OCI-LY7 (cell line): ENCODE data around the gene NUDCD3. TPM values are rescaled to one million over a fixed set of nuclear protein-coding genes. Genes with fewer than 3 reads are reported as not detected.

Experiments
- BruUV-seq: library from RNA; stranded (reverse); fragments of 400-500 nt; replicated peaks from 2 replicates; lab custom pipeline; 2021; lab: Mats Ljungman, UMichigan
- CTCF ChIA-PET: fragments of 300-600 bp; sonication (Branson Sonifier 250); formaldehyde crosslinking; loops from one replicate; lab custom pipeline; 2022; ENCODE audit warnings: antibody characterized with exemption; ENCODE audit not compliant: unreplicated experiment; lab: Charles Lee
- POLR2A ChIA-PET: fragments of 300-600 bp; sonication (Branson Sonifier 250); formaldehyde crosslinking; loops from one replicate; lab custom pipeline; 2022; ENCODE audit warnings: antibody characterized with exemption; lab: Charles Lee
- DNase-seq: peaks from one replicate; pipeline ENCODE4 v3.0.0-alpha.2; 2015; ENCODE audit warnings: low spot score
- H2AFZ ChIP-seq: fragments of 200-600 bp; sonication (generic), shearing (Covaris generic); 2 replicates; pipeline ENCODE4 v1.6.1; 2014; ENCODE audit warnings: mild to moderate bottlenecking, antibody characterized with exemption, low read length, moderate library complexity
- H3K27ac ChIP-seq: fragments of 200-600 bp; sonication (generic); 2 replicates; pipeline ENCODE4 v1.5.1; 2014; ENCODE audit warnings: mixed run types, low read depth, mild to moderate bottlenecking, moderate library complexity, low read length, inconsistent platforms; ENCODE audit not compliant: poor library complexity, severe bottlenecking
- H3K36me3 ChIP-seq: fragments of 200-600 bp; sonication (generic); 2 replicates; pipeline ENCODE4 v1.6.1; 2014; ENCODE audit warnings: mild to moderate bottlenecking, antibody characterized with exemption, low read length, moderate library complexity, mixed read lengths; ENCODE audit not compliant: insufficient read depth
- H3K4me1 ChIP-seq: fragments of 200-600 bp; sonication (generic); 2 replicates; pipeline ENCODE4 v1.5.1; 2014; ENCODE audit warnings: mild to moderate bottlenecking, low read length; ENCODE audit not compliant: insufficient read depth, poor library complexity, severe bottlenecking
- H3K4me2 ChIP-seq: fragments of 200-600 bp; sonication (generic); 2 replicates; pipeline ENCODE4 v1.6.1; 2014; ENCODE audit warnings: mild to moderate bottlenecking, low read length
- H3K4me3 ChIP-seq: fragments of 200-600 bp; sonication (generic); 2 replicates; pipeline ENCODE4 v1.5.1; 2014; ENCODE audit warnings: mild to moderate bottlenecking, low read depth, low read length; ENCODE audit not compliant: poor library complexity, severe bottlenecking
- H3K79me2 ChIP-seq: fragments of 200-600 bp; sonication (generic); 2 replicates; pipeline ENCODE4 v1.6.1; 2016; ENCODE audit warnings: low read depth, mild to moderate bottlenecking, low read length, moderate library complexity, mixed read lengths; ENCODE audit not compliant: insufficient read depth
- H3K9me2 ChIP-seq: fragments of 200-600 bp; sonication (generic); 2 replicates; pipeline ENCODE4 v1.6.1; 2016; ENCODE audit warnings: mild to moderate bottlenecking, low read length, mixed read lengths; ENCODE audit not compliant: insufficient read depth
- H3K9me3 ChIP-seq: fragments of 200-600 bp; sonication (generic); 2 replicates; pipeline ENCODE4 v1.6.1; 2014; ENCODE audit warnings: mild to moderate bottlenecking, mixed run types, low read length, mixed read lengths
- H4K20me1 ChIP-seq: fragments of 200-600 bp; sonication (generic); 2 replicates; pipeline ENCODE4 v1.6.1; 2014; ENCODE audit warnings: mild to moderate bottlenecking, antibody characterized with exemption, low read length, moderate library complexity, mixed read lengths; ENCODE audit not compliant: insufficient read depth
- EZH2phosphoT487 ChIP-seq: fragments of 200-600 bp; sonication (generic); IDR thresholded peaks from 2 replicates; pipeline ENCODE4 v1.6.1; 2018; ENCODE audit warnings: low read depth, borderline replicate concordance, mild to moderate bottlenecking, mixed run types, antibody characterized with exemption, low read length, moderate library complexity, mixed read lengths
- intact Hi-C: fragments of 100-400 bp; cut with micrococcal nuclease; formaldehyde crosslinking; loops from one replicate; pipeline ENCODE4 v1.10.0; 2022; ENCODE audit not compliant: unreplicated experiment
- total RNA-seq, 2 experiments: library from RNA; depleted of rRNA in 1 of 2; stranded (reverse); fragments of >200 nt in 1 of 2; shearing (Covaris generic) in 1 of 2; gene quantifications; 2 replicates each; pipeline ENCODE4 v1.2.3, GENCODE V29; 2014 to 2022
- TF ChIP-seq, protein P1 (sequence below): fragments of 200-600 bp; sonication (generic); conservative IDR thresholded peaks from 2 replicates; pipeline ENCODE4 v1.5.1; 2014; ENCODE audit warnings: mild to moderate bottlenecking, antibody characterized with exemption, low read length, moderate library complexity, mixed read lengths

The NUDCD3 gene
- total RNA-seq, 2 experiments from 2014 or later = 57.0 to 108 TPM

DNA sequence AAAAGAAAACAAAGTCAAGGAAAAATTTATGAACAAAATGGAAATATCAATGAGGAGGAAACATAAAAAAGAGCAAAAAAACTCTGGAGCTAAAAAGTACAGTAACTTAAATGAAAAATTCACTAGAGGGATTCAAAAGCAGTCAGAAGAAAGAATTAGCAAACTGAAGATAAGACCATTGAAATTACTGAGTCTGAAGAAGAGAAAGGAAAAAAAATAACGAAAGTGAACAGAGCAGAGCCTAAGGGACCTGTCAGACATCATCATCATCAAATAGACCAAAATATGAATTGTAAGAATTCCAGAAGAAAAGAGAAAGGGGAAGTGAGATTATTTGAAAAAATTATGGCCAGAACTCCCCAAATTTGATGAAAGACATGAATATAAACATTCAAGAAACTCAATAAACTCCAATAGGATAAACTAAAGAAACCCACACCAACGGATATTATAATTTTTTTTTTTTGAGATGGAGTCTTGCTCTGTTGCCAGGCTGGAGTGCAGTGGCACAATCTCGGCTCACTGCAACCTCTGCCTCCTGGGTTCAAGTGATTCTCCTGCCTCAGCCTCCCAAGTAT lies 34.4 kb upstream of the NUDCD3 start:
- no peaks in the 10 kb centered on the region for H3K79me2 ChIP-seq
- no TSS peak for BruUV-seq
- no peak overlapping the region for H3K4me3 ChIP-seq
- no peak overlapping the region for H3K4me2 ChIP-seq
- H2AFZ ChIP-seq = no peak overlapping the region
- H4K20me1 ChIP-seq = no peaks in the 10 kb centered on the region
- no peaks in the 10 kb centered on the region for H3K4me1 ChIP-seq
- no peak for TF ChIP-seq EZH2phosphoT487
- TF ChIP-seq, protein P1, sequence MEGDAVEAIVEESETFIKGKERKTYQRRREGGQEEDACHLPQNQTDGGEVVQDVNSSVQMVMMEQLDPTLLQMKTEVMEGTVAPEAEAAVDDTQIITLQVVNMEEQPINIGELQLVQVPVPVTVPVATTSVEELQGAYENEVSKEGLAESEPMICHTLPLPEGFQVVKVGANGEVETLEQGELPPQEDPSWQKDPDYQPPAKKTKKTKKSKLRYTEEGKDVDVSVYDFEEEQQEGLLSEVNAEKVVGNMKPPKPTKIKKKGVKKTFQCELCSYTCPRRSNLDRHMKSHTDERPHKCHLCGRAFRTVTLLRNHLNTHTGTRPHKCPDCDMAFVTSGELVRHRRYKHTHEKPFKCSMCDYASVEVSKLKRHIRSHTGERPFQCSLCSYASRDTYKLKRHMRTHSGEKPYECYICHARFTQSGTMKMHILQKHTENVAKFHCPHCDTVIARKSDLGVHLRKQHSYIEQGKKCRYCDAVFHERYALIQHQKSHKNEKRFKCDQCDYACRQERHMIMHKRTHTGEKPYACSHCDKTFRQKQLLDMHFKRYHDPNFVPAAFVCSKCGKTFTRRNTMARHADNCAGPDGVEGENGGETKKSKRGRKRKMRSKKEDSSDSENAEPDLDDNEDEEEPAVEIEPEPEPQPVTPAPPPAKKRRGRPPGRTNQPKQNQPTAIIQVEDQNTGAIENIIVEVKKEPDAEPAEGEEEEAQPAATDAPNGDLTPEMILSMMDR = no peak
- intact Hi-C loops = no loop called here
- CTCF ChIA-PET = no interaction called here
- POLR2A ChIA-PET = interaction anchor here (0.5 kb wide), 2 partner anchors 10 to 227 kb away, joined by 3 read pairs; no protein-coding TSS in a partner anchor
- H3K9me3 ChIP-seq = no peaks in the 10 kb centered on the region
- H3K9me2 ChIP-seq = no peaks in the 10 kb centered on the region
- DNase-seq = no peak
- H3K27ac ChIP-seq = no peak overlapping the region
- no peaks in the 10 kb centered on the region for H3K36me3 ChIP-seq

- H3K4me3 ChIP-seq = no peak overlapping the region
- H3K4me2 ChIP-seq = no peak overlapping the region
- no peaks in the 10 kb centered on the region for H3K79me2 ChIP-seq
- no peaks in the 10 kb centered on the region for H3K9me3 ChIP-seq
- H3K36me3 ChIP-seq = no peaks in the 10 kb centered on the region
- H2AFZ ChIP-seq = no peak overlapping the region
- H3K27ac ChIP-seq = no peak overlapping the region
- CTCF ChIA-PET = interaction anchor here (0.5 kb wide), 1 partner anchor 281 kb away, joined by 7 read pairs; no protein-coding TSS in a partner anchor
- DNase-seq = no peak
- H3K4me1 ChIP-seq = no peaks in the 10 kb centered on the region
- no TSS peak for BruUV-seq
- POLR2A ChIA-PET = no interaction called here
- intact Hi-C loops = no loop called here
- H4K20me1 ChIP-seq = no peaks in the 10 kb centered on the region
- no peak for TF ChIP-seq EZH2phosphoT487
- TF ChIP-seq, protein P1 = no peak
- H3K9me2 ChIP-seq = no peaks in the 10 kb centered on the region
Observed at GRCh38 chr7:44522315-44522714, 31.9 kb upstream of the NUDCD3 start.

- Histone ChIP-seq H2AFZ (no peak overlapping the region), H3K4me2 (no peak overlapping the region), H3K4me1 (no peaks in the 10 kb centered on the region), H3K9me3 (no peaks in the 10 kb centered on the region), H4K20me1 (no peaks in the 10 kb centered on the region), H3K27ac (no peak overlapping the region), H3K9me2 (no peaks in the 10 kb centered on the region), H3K79me2 (no peaks in the 10 kb centered on the region), H3K4me3 (no peak overlapping the region), H3K36me3 (no peaks in the 10 kb centered on the region)
- ChIA-PET CTCF (no interaction called here), POLR2A (interaction anchor here (1.4 kb wide), 1 partner anchor 10 kb away, joined by 5 read pairs; no protein-coding TSS in a partner anchor)
- DNase-seq = no peak
- TF ChIP-seq EZH2phosphoT487 = no peak
- TF ChIP-seq, protein P1 = no peak
- no TSS peak for BruUV-seq
- intact Hi-C loops = no loop called here
Observed at GRCh38 chr7:44521347-44522095, 31.1 kb upstream of the NUDCD3 start.
